Natural killer cell (primary cell): Measurements from ENCODE around the gene MAX. TPM values are rescaled to one million over a fixed set of nuclear protein-coding genes. Genes with fewer than 3 reads are reported as not detected.
"Not testable (repeated sequence)": the region's sequence is repeated elsewhere in the genome, so short reads cannot be mapped to it uniquely, and the experiment has no call there.

ENCODE experiments used
- ATAC-seq, 3 donors: fragments of 150-1000 bp in 2 of 3; fragments of 200-7000 bp in 1 of 3; cut with Tn5 transposase; 1 replicate in 1 of 3; 2 replicates in 2 of 3; pipeline ENCODE4 v1.10.0; 2021; ENCODE audit warnings: mild to moderate bottlenecking in 2 of 3, moderate library complexity in 2 of 3
- DNase-seq, 2 donors: peaks; one replicate each; pipeline versions ENCODE4 v3.0.0 to v3.0.0-alpha.2; 2013 to 2021; ENCODE audit warnings: mixed read lengths in 1 of 2
- H3K27ac ChIP-seq: one replicate; pipeline ENCODE4 v1.5.1; 2013; ENCODE audit warnings: mild to moderate bottlenecking, low read length
- H3K27me3 ChIP-seq: one replicate; pipeline ENCODE4 v1.6.1; 2013; ENCODE audit warnings: low read length; ENCODE audit not compliant: control insufficient read depth, insufficient read depth
- H3K36me3 ChIP-seq: one replicate; pipeline ENCODE4 v1.6.1; 2013; ENCODE audit warnings: low read length; ENCODE audit not compliant: control insufficient read depth, insufficient read depth
- H3K4me1 ChIP-seq: one replicate; pipeline ENCODE4 v1.6.1; 2013; ENCODE audit warnings: low read length; ENCODE audit not compliant: control insufficient read depth, insufficient read depth
- H3K4me3 ChIP-seq: one replicate; pipeline ENCODE4 v1.5.1; 2013; ENCODE audit warnings: low read length
- H3K9me3 ChIP-seq: one replicate; pipeline ENCODE4 v1.6.1; 2013; ENCODE audit warnings: low read length; ENCODE audit not compliant: control insufficient read depth, insufficient read depth
- H3K27ac Mint-ChIP-seq, 2 donors: one replicate each; pipeline ENCODE4 v1.8.0; 2022; ENCODE audit warnings: mild to moderate bottlenecking in 2 of 2, mixed read lengths in 2 of 2, moderate library complexity in 1 of 2
- H3K27me3 Mint-ChIP-seq, 2 donors: one replicate each; pipeline ENCODE4 v1.8.0; 2022; ENCODE audit warnings: low read depth in 2 of 2, mixed read lengths in 2 of 2
- H3K36me3 Mint-ChIP-seq: one replicate; pipeline ENCODE4 v1.8.0; 2022; ENCODE audit warnings: mixed read lengths
- H3K4me1 Mint-ChIP-seq, 2 donors: one replicate each; pipeline ENCODE4 v1.8.0; 2022; ENCODE audit warnings: mixed read lengths in 2 of 2
- H3K4me3 Mint-ChIP-seq: one replicate; pipeline ENCODE4 v1.8.0; 2022; ENCODE audit warnings: mild to moderate bottlenecking, moderate library complexity, mixed read lengths
- H3K9me3 Mint-ChIP-seq, 2 donors: one replicate each; pipeline ENCODE4 v1.8.0; 2022; ENCODE audit warnings: mixed read lengths in 2 of 2
- CTCF ChIP-seq: fragments of 200-600 bp; IDR thresholded peaks from one replicate; pipeline ENCODE4 v1.8.0; 2022; ENCODE audit warnings: antibody characterized with exemption
- WGBS: methylation state at CpG from one replicate; pipeline ENCODE4 v1.1.7; 2013; ENCODE audit warnings: missing lambda C conversion rate; ENCODE audit not compliant: insufficient coverage; 5-methylcytosine and 5-hydroxymethylcytosine counted together
- intact Hi-C: fragments of 100-400 bp; cut with micrococcal nuclease; formaldehyde crosslinking; loops from one replicate; pipeline ENCODE4 v1.14.2; 2022
- total RNA-seq, 4 donors: library from RNA; stranded (reverse); fragments of 120-200 nt in 1 of 4; gene quantifications; one replicate each; pipeline versions ENCODE4 v1.2.3 to v1.2.4, GENCODE V29; 2013 to 2022

Gene MAX
- total RNA-seq, 3 donors from 2014 or later (not counting 1 experiment from before 2014, with no cell fraction given), result 162 to 208 (median 191) TPM

- Histone ChIP-seq H3K27me3 (no peaks in the 10 kb centered on the region), H3K4me1 (no peaks in the 10 kb centered on the region), H3K4me3 (no peak overlapping the region), H3K9me3 (no peaks in the 10 kb centered on the region), H3K36me3 (peaks cover 16% of the 10 kb centered on the region), H3K27ac (no peak overlapping the region)
- no peak overlapping the region for H3K4me3 Mint-ChIP-seq
- no peaks in the 10 kb centered on the region for H3K27me3 Mint-ChIP-seq
- H3K36me3 Mint-ChIP-seq, result peaks cover 6% of the 10 kb centered on the region
- ATAC-seq, result no peak
- H3K4me1 Mint-ChIP-seq, result no peaks in the 10 kb centered on the region
- WGBS, result 100% methylated on average over 3 of the region's 3 CpGs
- no peak for DNase-seq
- intact Hi-C loops, result no loop called here
- H3K27ac Mint-ChIP-seq, result no peak overlapping the region
- H3K9me3 Mint-ChIP-seq, result no peaks in the 10 kb centered on the region
- TF ChIP-seq CTCF, result no peak
These were observed 69.1 kb downstream of the MAX start for GRCh38 chr14:65033181-65033580.

GRCh38 chr14:65032319-65032718 lies 70.0 kb downstream of the MAX start:
- no peak overlapping the region for H3K4me3 Mint-ChIP-seq
- no peak for TF ChIP-seq CTCF
- 100% methylated on average over 11 of the region's 11 CpGs for WGBS
- H3K27ac Mint-ChIP-seq, result no peak overlapping the region
- H3K36me3 Mint-ChIP-seq, result peaks cover 6% of the 10 kb centered on the region
- Histone ChIP-seq H3K36me3 (peaks cover 23% of the 10 kb centered on the region), H3K4me1 (no peaks in the 10 kb centered on the region), H3K4me3 (no peak overlapping the region), H3K27ac (no peak overlapping the region), H3K27me3 (no peaks in the 10 kb centered on the region), H3K9me3 (no peaks in the 10 kb centered on the region)
- intact Hi-C loops, result no loop called here
- H3K9me3 Mint-ChIP-seq, result no peaks in the 10 kb centered on the region
- DNase-seq, result no peak
- no peak for ATAC-seq
- H3K4me1 Mint-ChIP-seq, result no peaks in the 10 kb centered on the region
- H3K27me3 Mint-ChIP-seq, result no peaks in the 10 kb centered on the region

- DNase-seq, H3K9me3 ChIP-seq, ATAC-seq, H3K27me3 ChIP-seq, H3K36me3 Mint-ChIP-seq, H3K27me3 Mint-ChIP-seq, H3K4me3 ChIP-seq, H3K4me1 Mint-ChIP-seq, H3K27ac Mint-ChIP-seq, H3K9me3 Mint-ChIP-seq, H3K27ac ChIP-seq, H3K4me1 ChIP-seq, H3K4me3 Mint-ChIP-seq, intact Hi-C loops: not testable (repeated sequence)
- WGBS, result 98% methylated on average over 10 of the region's 10 CpGs
- H3K36me3 ChIP-seq, result peaks cover 24% of the 10 kb centered on the region
These were observed 71.0 kb downstream of the MAX start for GRCh38 chr14:65031321-65031720.

GRCh38 chr14:65028937-65029336 lies 73.4 kb downstream of the MAX start:
- peaks cover 6% of the 10 kb centered on the region for H3K36me3 Mint-ChIP-seq
- no peaks in the 10 kb centered on the region for H3K27me3 ChIP-seq

More at GRCh38 chr14:65028937-65029336, 73.4 kb downstream of the MAX start:
- Mint-ChIP-seq H3K4me1 (no peaks in the 10 kb centered on the region), H3K27me3 (no peaks in the 10 kb centered on the region), H3K4me3 (no peak overlapping the region), H3K27ac (no peak overlapping the region), H3K9me3 (no peaks in the 10 kb centered on the region)
- Histone ChIP-seq H3K27ac (no peak overlapping the region), H3K9me3 (no peaks in the 10 kb centered on the region), H3K36me3 (peaks cover 24% of the 10 kb centered on the region), H3K4me3 (no peak overlapping the region), H3K4me1 (no peaks in the 10 kb centered on the region)
- TF ChIP-seq CTCF, result no peak
- ATAC-seq (no peak), DNase-seq (no peak)
- intact Hi-C loops, result no loop called here
- 90% methylated on average over 3 of the region's 3 CpGs for WGBS
